ENCODE measurements around the gene RBM8A. TPM values are rescaled to one million over a fixed set of nuclear protein-coding genes. Genes with fewer than 3 reads are reported as not detected.

Gene RBM8A
- total and polyA plus RNA-seq, 9 of the 15 experiments (the other 6 are each of a cell fraction or from before 2014, with no cell fraction given): 215 to 1,035 (median 291) TPM

- TF ChIP-seq NRF1 (conservative IDR thresholded peaks at IDR 0.05 in 1 of 2, IDR thresholded peaks at IDR 0.05 in 1 of 2) (peak; percentile 74 to 79), TRIM25 (IDR thresholded peaks at IDR 0.05; ENCODE audit: borderline replicate concordance) (no peak), PKNOX1 (IDR thresholded peaks at IDR 0.05) (peak; percentile 79), TCF7 (IDR thresholded peaks at IDR 0.05; ENCODE audit: borderline replicate concordance) (no peak), PHF8 (IDR thresholded peaks at IDR 0.05; ENCODE audit: borderline replicate concordance, low read length) (peak; percentile 10; the same call in 1 of the 2 replicates), BCOR (IDR thresholded peaks at IDR 0.05) (no peak), L3MBTL2 (IDR thresholded peaks at IDR 0.05) (no peak), YBX1 (IDR thresholded peaks at IDR 0.05) (no peak), E2F1 (CRISPR knock-in tag; IDR thresholded peaks at IDR 0.05) (peak; percentile 42; the same call in 1 of the 2 replicates), ZNF282 (CRISPR knock-in tag; IDR thresholded peaks at IDR 0.05) (no peak), SP1 (CRISPR knock-in tag; IDR thresholded peaks at IDR 0.05) (peak; percentile 68), ZBTB7A (IDR thresholded peaks at IDR 0.05; ENCODE audit: borderline replicate concordance, control insufficient read depth, low read depth, low read length) (peak; percentile 67), PHB2 (IDR thresholded peaks at IDR 0.05; ENCODE audit: low read depth) (no peak), TFAP4 (CRISPR knock-in tag; IDR thresholded peaks at IDR 0.05; ENCODE audit: borderline replicate concordance) (peak; percentile 83)
Measured at GRCh38 chr1:145885738-145886287, 41.5 kb downstream of the RBM8A start, which contains the start of gene ANKRD35 (continued).

Measured in K562 (cell line).